ENCODE measurements around the gene RPS6KB2. TPM values are rescaled to one million over a fixed set of nuclear protein-coding genes. Genes with fewer than 3 reads are reported as not detected.

Gene RPS6KB2
- total and polyA plus RNA-seq, 9 of the 15 experiments (the other 6 are each of a cell fraction or from before 2014, with no cell fraction given) = 0.42 to 122 (median 82.6) TPM

GRCh38 chr11:67401495-67402191 is 26.7 kb upstream of the RPS6KB2 start, which contains the start of gene PPP1CA (continued):
- no peak for TF ChIP-seq MYBL2 (IDR thresholded peaks at IDR 0.05; ENCODE audit: low read depth)
- no peak for TF ChIP-seq MYBL2 (CRISPR knock-in tag; IDR thresholded peaks at IDR 0.05; ENCODE audit: borderline replicate concordance)
- TF ChIP-seq RFX1 (IDR thresholded peaks at IDR 0.05) = no peak
- no peak for TF ChIP-seq TBL1XR1 (IDR thresholded peaks at IDR 0.05; ENCODE audit: low read length in 2 of 2)
- no peak for TF ChIP-seq NR1H2 (CRISPR knock-in tag; IDR thresholded peaks at IDR 0.05)
- TF ChIP-seq ZNF695 (CRISPR knock-in tag; IDR thresholded peaks at IDR 0.05) = no peak
- TF ChIP-seq LCOR (CRISPR knock-in tag; IDR thresholded peaks at IDR 0.05) = no peak
- TF ChIP-seq NFIX (CRISPR knock-in tag; IDR thresholded peaks at IDR 0.05; ENCODE audit: low read depth) = no peak
- TF ChIP-seq MEF2D (tag; conservative IDR thresholded peaks at IDR 0.05; ENCODE audit: low read depth) = no peak
- peak in 1 of 2 experiments; percentile 46; a peak in 1 of 4 replicates for TF ChIP-seq ZMIZ1 (IDR thresholded peaks at IDR 0.05; ENCODE audit: low read depth in 2 of 2, low read length in 2 of 2)
- TF ChIP-seq PRPF4 (IDR thresholded peaks at IDR 0.05; ENCODE audit: insufficient read depth, low read depth, low read length, poor library complexity, severe bottlenecking) = no peak
- TF ChIP-seq BRF1 (IDR thresholded peaks at IDR 0.05; ENCODE audit: borderline replicate concordance, extremely low read depth, insufficient read length) = no peak
- TF ChIP-seq TARDBP (IDR thresholded peaks at IDR 0.05) = peak; percentile 28; the same call in 1 of the 2 replicates
- 0 out of 2 replicates have a peak, but pooled peaks have one; percentile 14 for TF ChIP-seq SLC30A9 (CRISPR knock-in tag; IDR thresholded peaks at IDR 0.05)
- peak; percentile 96 for TF ChIP-seq CTCFL (IDR thresholded peaks at IDR 0.05; ENCODE audit: borderline replicate concordance, insufficient read depth, low read depth, low read length, poor library complexity, severe bottlenecking)
- no peak for TF ChIP-seq PHF21A (IDR thresholded peaks at IDR 0.05; ENCODE audit: borderline replicate concordance, low read depth)
- no peak for TF ChIP-seq CUX1 (CRISPR knock-in tag; IDR thresholded peaks at IDR 0.05)

Measured in K562 (cell line).